Esophagus squamous epithelium (tissue), 5 donors: Measurements from ENCODE around the gene MB. TPM values are rescaled to one million over a fixed set of nuclear protein-coding genes. Genes with fewer than 3 reads are reported as not detected.

ENCODE experiments used
- DNase-seq: peaks from one replicate; lab custom pipeline; 2025; lab: John Stamatoyannopoulos, UW
- H3K27ac ChIP-seq, 4 donors: fragments of 200-600 bp; sonication (generic); one replicate each; pipeline ENCODE4 v1.5.1; 2016 to 2019; ENCODE audit warnings: mild to moderate bottlenecking in 1 of 4
- H3K27me3 ChIP-seq, 4 donors: fragments of 200-600 bp; sonication (generic); 1 replicate in 3 of 4; 2 replicates in 1 of 4; pipeline versions ENCODE4 v1.5.1 to v1.6.0; 2017 to 2021; ENCODE audit warnings: antibody characterized with exemption in 1 of 4
- H3K36me3 ChIP-seq, 3 donors: fragments of 200-600 bp; sonication (generic); one replicate each; pipeline ENCODE4 v1.5.1; 2016 to 2019
- H3K4me1 ChIP-seq, 3 donors: fragments of 200-600 bp; sonication (generic); one replicate each; pipeline ENCODE4 v1.5.1; 2017 to 2019
- H3K4me3 ChIP-seq, 4 donors: fragments of 200-600 bp; sonication (generic); 1 replicate in 3 of 4; 2 replicates in 1 of 4; pipeline ENCODE4 v1.5.1; 2016 to 2019; ENCODE audit warnings: mild to moderate bottlenecking in 2 of 4, moderate library complexity in 1 of 4
- H3K9me3 ChIP-seq, 3 donors: fragments of 200-600 bp; sonication (generic); one replicate each; pipeline ENCODE4 v1.5.1; 2016 to 2019
- CTCF ChIP-seq, 6 experiments: fragments of 450-650 bp in 4 of 6; fragments of 200-600 bp in 2 of 6; sonication (generic) in 2 of 6; IDR thresholded peaks; one replicate each; pipeline ENCODE4 v1.5.1; 2016 to 2019; ENCODE audit warnings: antibody characterized with exemption in 6 of 6, mild to moderate bottlenecking in 4 of 6, moderate library complexity in 4 of 6
- POLR2A ChIP-seq, 4 donors: fragments of 450-650 bp; IDR thresholded peaks; one replicate each; pipeline ENCODE4 v1.6.1; 2017; ENCODE audit warnings: antibody characterized with exemption in 4 of 4, mild to moderate bottlenecking in 4 of 4, moderate library complexity in 3 of 4
- WGBS, 2 donors: methylation state at CpG; one replicate each; pipeline ENCODE4 v1.1.5; 2018; 5-methylcytosine and 5-hydroxymethylcytosine counted together
- intact Hi-C: fragments of 100-400 bp; cut with DNase I; formaldehyde crosslinking; loops from one replicate; pipeline ENCODE4 v1.15.0; 2022
- total RNA-seq, 4 donors: library from RNA; depleted of rRNA; stranded (reverse); fragments of >200 nt; gene quantifications; one replicate each; pipeline ENCODE4 v1.1.0, GENCODE V29; 2016
- donor health status: DM: yes; HTN: yes; CAD: no.

Gene MB
- total RNA-seq, 4 donors from 2014 or later, result 0.44 to 11.8 (median 5.4) TPM; not detected in 1

GRCh38 chr22:35605851-35606481 is 11.2 kb downstream of the MB start:
- no peak for TF ChIP-seq POLR2A (IDR thresholded peaks at IDR 0.05)
- TF ChIP-seq CTCF (IDR thresholded peaks at IDR 0.05), result no peak
- H3K36me3 ChIP-seq, result no peaks in the 10 kb centered on the region
- H3K9me3 ChIP-seq, result no peaks in the 10 kb centered on the region
- 72 to 82% methylated on average over 10 of the region's 13 CpGs for WGBS, 2 donors
- peaks cover 0 to 14% (median 0%) of the 10 kb centered on the region in 4 donors for H3K27me3 ChIP-seq
- peaks cover 0 to 10% (median 0%) of the 10 kb centered on the region in 3 donors for H3K4me1 ChIP-seq
- DNase-seq, result no peak
- intact Hi-C loops, result no loop called here
- no peak overlapping the region for H3K4me3 ChIP-seq
- H3K27ac ChIP-seq, result no peak overlapping the region

- Histone ChIP-seq H3K4me1 (peaks cover 0 to 15% (median 0%) of the 10 kb centered on the region in 3 donors), H3K36me3 (no peaks in the 10 kb centered on the region), H3K4me3 (no peak overlapping the region), H3K27me3 (peaks cover 0 to 11% (median 0%) of the 10 kb centered on the region in 4 donors), H3K27ac (no peak overlapping the region), H3K9me3 (no peaks in the 10 kb centered on the region)
- TF ChIP-seq CTCF (IDR thresholded peaks at IDR 0.05) (no peak), POLR2A (IDR thresholded peaks at IDR 0.05) (no peak)
- WGBS, 2 donors, result 65 to 70% methylated on average over 2 of the region's 2 CpGs
- DNase-seq, result no peak
- intact Hi-C loops, result no loop called here
Measured at GRCh38 chr22:35605369-35605680, 11.8 kb downstream of the MB start.

DNA sequence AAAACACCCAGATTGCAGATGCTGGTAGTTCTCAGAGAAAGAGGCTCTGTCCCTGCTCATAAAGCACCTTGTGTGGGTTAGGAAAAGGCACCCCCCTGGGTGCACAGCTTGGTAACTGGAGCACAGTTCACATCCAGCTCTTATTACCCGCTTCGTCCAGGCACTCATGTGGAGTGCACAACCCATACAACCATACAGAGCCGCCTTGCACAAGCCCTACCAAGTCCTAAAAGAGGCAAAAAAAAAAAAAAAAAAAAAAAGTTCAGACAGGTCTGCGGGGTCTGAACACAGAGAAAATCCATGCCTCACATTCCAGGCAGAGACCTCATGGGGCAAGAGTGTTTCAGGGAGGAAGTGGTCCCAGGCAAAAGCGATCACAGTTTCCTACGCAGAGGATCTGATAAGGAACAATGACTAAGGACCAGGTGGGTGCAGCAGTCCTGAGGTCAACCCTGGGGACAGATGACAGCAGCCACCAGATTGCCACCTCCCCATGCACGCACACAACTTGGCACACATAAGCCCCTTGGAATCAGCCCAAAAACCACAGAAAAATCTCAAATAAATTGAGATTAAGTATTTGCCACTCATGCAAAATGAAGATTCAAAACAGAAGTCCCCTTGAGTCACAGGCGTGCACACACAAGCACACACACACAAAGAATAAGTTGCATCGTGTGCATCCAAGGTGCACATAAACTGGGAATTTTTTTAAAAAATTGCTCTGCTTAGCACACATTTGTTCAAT is 12.3 kb downstream of the MB start:
- H3K27ac ChIP-seq, result no peak overlapping the region
- no peaks in the 10 kb centered on the region for H3K36me3 ChIP-seq
- no peak for TF ChIP-seq CTCF (IDR thresholded peaks at IDR 0.05)
- TF ChIP-seq POLR2A (IDR thresholded peaks at IDR 0.05), result no peak
- no peak overlapping the region for H3K4me3 ChIP-seq
- H3K4me1 ChIP-seq, result peaks cover 0 to 17% (median 0%) of the 10 kb centered on the region in 3 donors
- intact Hi-C loops, result no loop called here
- DNase-seq, result no peak
- 43 to 48% methylated on average over 8 to 9 of the region's 9 CpGs for WGBS, 2 donors
- peaks cover 0 to 9% (median 0%) of the 10 kb centered on the region in 4 donors for H3K27me3 ChIP-seq
- no peaks in the 10 kb centered on the region for H3K9me3 ChIP-seq

DNA sequence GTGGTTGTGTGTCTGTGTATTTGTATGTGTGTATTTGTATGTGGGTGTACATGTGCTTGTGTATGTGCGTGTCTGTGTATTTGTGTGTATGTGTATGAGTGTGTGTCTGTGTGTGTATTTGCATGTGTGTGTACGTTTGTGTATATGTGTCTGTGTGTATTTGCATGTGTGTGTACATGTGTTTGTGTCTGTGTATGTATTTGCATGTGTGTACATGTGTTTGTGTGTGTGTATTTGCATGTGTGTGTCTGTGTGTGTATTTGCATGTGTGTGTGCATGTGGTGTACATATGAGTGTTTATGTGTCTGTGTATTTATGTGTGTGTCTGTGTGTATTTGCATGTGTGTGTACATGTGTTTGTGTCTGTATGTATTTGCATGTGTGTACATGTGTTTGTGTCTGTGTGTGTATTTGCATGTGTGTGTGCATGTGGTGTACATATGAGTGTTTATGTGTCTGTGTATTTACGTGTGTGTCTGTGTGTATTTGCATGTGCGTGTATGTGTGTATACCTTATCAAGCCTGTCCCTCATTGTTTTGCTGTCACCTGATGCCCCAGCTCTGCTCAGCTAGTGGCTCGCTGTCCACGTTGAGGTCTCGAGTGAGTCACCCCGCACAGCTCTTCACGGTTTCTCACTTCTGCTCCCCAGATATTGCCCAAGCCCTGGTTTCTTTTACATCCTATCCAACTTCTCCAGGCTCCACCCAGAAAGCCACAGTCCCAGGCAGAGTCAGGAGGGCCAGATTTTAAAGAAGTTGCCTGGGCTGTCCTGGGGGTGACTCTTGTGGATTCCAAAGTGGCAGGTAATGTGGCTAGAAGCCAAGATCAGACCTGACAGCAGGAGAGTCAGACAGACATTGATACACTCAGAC is 15.2 kb downstream of the MB start:
- intact Hi-C loops, result no loop called here
- Histone ChIP-seq H3K36me3 (no peaks in the 10 kb centered on the region), H3K4me3 (no peak overlapping the region), H3K27me3 (peaks cover 0 to 9% (median 0%) of the 10 kb centered on the region in 4 donors), H3K9me3 (no peaks in the 10 kb centered on the region), H3K27ac (no peak overlapping the region), H3K4me1 (peaks cover 0 to 17% (median 0%) of the 10 kb centered on the region in 3 donors)
- TF ChIP-seq POLR2A (IDR thresholded peaks at IDR 0.05), result no peak
- 52 to 59% methylated on average over 9 of the region's 9 CpGs for WGBS, 2 donors
- no peak for DNase-seq

DNA sequence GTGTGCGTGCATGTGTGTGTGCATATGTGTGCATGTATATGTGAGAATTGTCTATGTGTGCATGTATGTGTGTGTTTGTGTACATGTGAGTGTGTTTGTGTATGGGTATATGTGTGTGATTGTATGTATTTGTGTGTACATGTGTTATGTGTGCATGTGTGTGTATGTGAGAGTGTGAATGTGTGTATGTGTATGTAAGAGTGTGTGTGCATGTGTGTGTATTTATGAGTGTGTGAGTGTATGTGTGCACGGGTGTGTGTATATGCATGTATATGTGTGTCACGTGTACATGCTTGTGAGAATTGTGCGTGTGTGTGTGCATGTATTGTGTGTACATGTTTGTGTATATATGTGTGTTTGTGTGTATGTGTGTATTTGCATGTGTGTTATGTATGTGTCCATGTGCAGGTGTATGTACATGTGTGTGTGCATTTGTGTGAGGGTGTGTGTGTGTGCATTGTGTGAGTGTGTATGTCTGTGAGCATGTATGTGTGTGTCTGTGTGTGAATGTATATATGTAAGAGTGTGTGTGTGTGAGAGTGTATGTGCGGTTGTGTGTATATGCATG is 16.0 kb downstream of the MB start:
- Histone ChIP-seq H3K4me1 (peaks cover 0 to 12% (median 0%) of the 10 kb centered on the region in 3 donors), H3K9me3 (no peaks in the 10 kb centered on the region), H3K27me3 (peaks cover 0 to 5% (median 0%) of the 10 kb centered on the region in 4 donors), H3K27ac (no peak overlapping the region), H3K36me3 (no peaks in the 10 kb centered on the region), H3K4me3 (no peak overlapping the region)
- 84 to 94% methylated on average over 5 of the region's 5 CpGs for WGBS, 2 donors
- intact Hi-C loops, result no loop called here
- TF ChIP-seq POLR2A (IDR thresholded peaks at IDR 0.05) (no peak), CTCF (IDR thresholded peaks at IDR 0.05) (no peak)
- no peak for DNase-seq
